ENCODE data around the gene SMYD3.

DNA sequence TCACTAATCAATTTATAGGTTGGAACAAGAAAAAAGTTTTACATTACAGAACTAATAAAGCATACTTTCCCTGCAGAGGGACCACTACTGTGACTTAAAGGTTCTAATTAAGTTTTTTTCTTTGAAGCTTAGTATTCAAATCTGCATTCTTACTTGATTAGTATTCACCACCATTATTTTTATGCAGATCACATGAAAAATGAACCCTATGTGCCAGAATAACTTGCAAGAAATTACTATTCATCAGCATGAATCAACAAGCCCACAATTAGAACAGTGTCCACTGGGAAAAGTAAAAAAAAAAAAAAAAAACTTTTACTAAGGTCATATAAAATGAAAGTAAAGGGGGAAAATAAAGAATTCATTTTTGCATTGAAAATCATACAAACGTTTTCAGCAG lies 90.8 kb downstream of the SMYD3 start:
- TF ChIP-seq EZH2phosphoT487 (IDR thresholded peaks at IDR 0.05; ENCODE audit: low read length) (no peak), EZH2 (optimal IDR thresholded peaks at IDR 0.05; ENCODE audit: low read depth, low read length) (no peak)
